SU-DHL-6 (cell line): ENCODE results near the gene BLTP3A.
A peak's percentile ranks its signal among the peaks of the same experiment; 100 is the strongest.

ENCODE experiments used
- H2AFZ ChIP-seq: fragments of 200-600 bp; sonication (generic); 2 replicates; pipeline ENCODE4 v1.6.1; 2014; ENCODE audit warnings: low read depth, mild to moderate bottlenecking, moderate library complexity, mixed read lengths, antibody characterized with exemption, low read length; ENCODE audit not compliant: severe bottlenecking
- H3F3A ChIP-seq: fragments of 200-600 bp; shearing (Covaris generic); 2 replicates; pipeline ENCODE4 v1.6.0; 2016; ENCODE audit warnings: antibody characterized with exemption, mild to moderate bottlenecking; ENCODE audit not compliant: insufficient read depth
- H3K27ac ChIP-seq: fragments of 200-600 bp; sonication (generic); 2 replicates; pipeline ENCODE4 v1.5.1; 2016; ENCODE audit warnings: low read depth, mild to moderate bottlenecking, low read length, moderate library complexity, mixed read lengths
- H3K27me3 ChIP-seq: fragments of 200-600 bp; sonication (generic), shearing (Covaris generic); 2 replicates; pipeline ENCODE4 v1.6.0; 2014; ENCODE audit warnings: mild to moderate bottlenecking, low read length
- H3K36me3 ChIP-seq: fragments of 200-600 bp; sonication (generic); 2 replicates; pipeline ENCODE4 v1.6.1; 2014; ENCODE audit warnings: mild to moderate bottlenecking, low read length, mixed read lengths
- H3K4me2 ChIP-seq: fragments of 300-600, 200-600 bp; shearing (Covaris generic), sonication (generic); 2 replicates; pipeline ENCODE4 v1.6.0; 2014; ENCODE audit warnings: low read length, low read depth, mild to moderate bottlenecking; ENCODE audit not compliant: poor library complexity, severe bottlenecking
- H3K4me3 ChIP-seq: fragments of 200-600 bp; sonication (generic); 2 replicates; pipeline ENCODE4 v1.5.1; 2014; ENCODE audit warnings: antibody characterized with exemption, low read length, mild to moderate bottlenecking, mixed read lengths; ENCODE audit not compliant: insufficient read depth, poor library complexity, severe bottlenecking
- H3K79me2 ChIP-seq: fragments of 200-600 bp; sonication (generic); 2 replicates; pipeline ENCODE4 v1.6.1; 2014; ENCODE audit warnings: mild to moderate bottlenecking, low read length, moderate library complexity; ENCODE audit not compliant: insufficient read depth
- H3K9ac ChIP-seq: fragments of 200-600 bp; sonication (generic); 2 replicates; pipeline ENCODE4 v1.7.0; 2014; ENCODE audit warnings: mild to moderate bottlenecking, low read length
- H3K9me2 ChIP-seq: fragments of 200-600 bp; sonication (generic); replicated peaks from 2 replicates; pipeline ENCODE4 v1.6.1; 2014; ENCODE audit warnings: low read length; ENCODE audit not compliant: insufficient read depth
- H3K9me3 ChIP-seq: fragments of 200-600 bp; sonication (generic); 2 replicates; pipeline ENCODE4 v1.6.1; 2014; ENCODE audit warnings: low read length, mixed read lengths; ENCODE audit not compliant: insufficient read depth
- H4K20me1 ChIP-seq: fragments of 200-600 bp; sonication (generic); 2 replicates; pipeline ENCODE4 v1.6.1; 2014; ENCODE audit warnings: low read depth, mild to moderate bottlenecking, antibody characterized with exemption, low read length, moderate library complexity, mixed read lengths
- EZH2phosphoT487 ChIP-seq: fragments of 200-600 bp; sonication (generic), shearing (Covaris generic); conservative IDR thresholded peaks from 2 replicates; pipeline ENCODE4 v1.6.1; 2018; ENCODE audit warnings: mild to moderate bottlenecking, antibody characterized with exemption, low read length, moderate library complexity, mixed read lengths
- TF ChIP-seq, protein P1 (sequence below): fragments of 200-600 bp; sonication (generic); IDR thresholded peaks from one replicate; pipeline ENCODE4 v1.5.1; 2017; ENCODE audit warnings: antibody characterized with exemption, mild to moderate bottlenecking, low read length, moderate library complexity; ENCODE audit not compliant: insufficient read depth, poor library complexity, severe bottlenecking

BLTP3A gene, protein sequence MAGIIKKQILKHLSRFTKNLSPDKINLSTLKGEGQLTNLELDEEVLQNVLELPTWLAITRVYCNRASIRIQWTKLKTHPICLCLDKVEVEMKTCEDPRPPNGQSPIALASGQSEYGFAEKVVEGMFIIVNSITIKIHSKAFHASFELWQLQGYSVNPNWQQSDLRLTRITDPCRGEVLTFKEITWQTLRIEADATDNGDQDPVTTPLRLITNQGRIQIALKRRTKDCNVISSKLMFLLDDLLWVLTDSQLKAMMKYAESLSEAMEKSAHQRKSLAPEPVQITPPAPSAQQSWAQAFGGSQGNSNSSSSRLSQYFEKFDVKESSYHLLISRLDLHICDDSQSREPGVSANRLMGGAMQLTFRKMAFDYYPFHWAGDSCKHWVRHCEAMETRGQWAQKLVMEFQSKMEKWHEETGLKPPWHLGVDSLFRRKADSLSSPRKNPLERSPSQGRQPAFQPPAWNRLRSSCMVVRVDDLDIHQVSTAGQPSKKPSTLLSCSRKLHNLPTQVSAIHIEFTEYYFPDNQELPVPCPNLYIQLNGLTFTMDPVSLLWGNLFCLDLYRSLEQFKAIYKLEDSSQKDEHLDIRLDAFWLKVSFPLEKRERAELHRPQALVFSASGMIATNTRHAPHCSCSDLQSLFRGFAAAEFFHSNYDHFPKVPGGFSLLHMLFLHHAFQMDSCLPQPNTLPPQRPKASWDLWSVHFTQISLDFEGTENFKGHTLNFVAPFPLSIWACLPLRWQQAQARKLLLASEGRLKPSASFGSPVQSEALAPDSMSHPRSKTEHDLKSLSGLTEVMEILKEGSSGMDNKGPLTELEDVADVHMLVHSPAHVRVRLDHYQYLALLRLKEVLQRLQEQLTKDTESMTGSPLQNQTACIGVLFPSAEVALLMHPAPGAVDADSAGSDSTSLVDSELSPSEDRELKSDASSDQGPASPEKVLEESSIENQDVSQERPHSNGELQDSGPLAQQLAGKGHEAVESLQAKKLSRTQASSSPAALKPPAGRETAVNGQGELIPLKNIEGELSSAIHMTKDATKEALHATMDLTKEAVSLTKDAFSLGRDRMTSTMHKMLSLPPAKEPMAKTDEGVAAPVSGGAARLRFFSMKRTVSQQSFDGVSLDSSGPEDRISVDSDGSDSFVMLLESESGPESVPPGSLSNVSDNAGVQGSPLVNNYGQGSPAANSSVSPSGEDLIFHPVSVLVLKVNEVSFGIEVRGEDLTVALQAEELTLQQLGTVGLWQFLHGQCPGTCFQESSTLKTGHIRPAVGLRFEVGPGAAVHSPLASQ (N-terminal part only)

DNA sequence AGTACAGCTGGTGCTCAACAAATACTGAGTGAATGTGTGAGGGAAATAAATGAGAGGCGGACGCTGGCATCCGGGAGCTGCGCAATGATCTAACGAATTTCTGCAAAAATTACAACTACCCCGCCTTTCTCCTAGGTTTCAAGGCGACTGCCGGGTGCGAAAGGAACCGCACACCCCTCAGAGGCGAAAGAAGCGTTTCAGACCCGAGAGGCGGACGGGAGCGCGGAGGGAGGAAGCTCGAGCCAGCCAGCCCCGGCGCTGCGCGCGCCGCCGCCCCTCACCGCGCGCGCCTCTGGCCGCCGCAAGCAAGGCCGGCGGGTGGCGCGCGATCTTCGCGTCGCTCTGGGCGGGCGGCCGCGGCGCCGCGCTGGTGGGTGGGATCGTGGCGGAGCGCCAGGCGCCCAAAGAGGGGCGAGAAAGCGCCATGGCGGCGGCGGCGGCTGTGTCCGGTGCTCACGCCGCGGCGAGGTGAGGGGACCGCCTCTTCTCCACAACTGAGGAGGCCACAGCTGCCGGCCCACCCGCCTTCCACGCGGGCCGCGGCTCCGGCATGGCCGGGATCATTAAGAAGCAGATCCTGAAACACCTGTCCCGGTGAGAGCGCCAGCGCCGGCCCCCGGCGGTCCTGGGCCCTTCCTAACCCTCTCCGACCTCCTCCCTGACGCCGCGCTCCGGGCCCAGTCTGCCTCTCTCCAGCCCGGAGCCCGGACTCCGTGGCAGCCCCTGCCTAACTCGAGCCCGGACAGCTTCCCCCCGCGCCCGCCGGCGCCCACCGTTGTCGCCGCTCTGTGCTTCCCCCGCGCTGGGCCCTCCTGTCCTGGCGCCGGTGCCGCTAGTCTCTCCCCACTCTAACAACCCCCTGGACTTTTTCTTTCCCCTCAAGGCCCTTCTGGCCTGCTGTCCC is at the start of gene BLTP3A:
TSS of gene BLTP3A (plus strand) at position 383 of the 904 bp plus-strand sequence. CDS start at position 551, 168 bp downstream.
- H4K20me1 ChIP-seq: no peaks in the 10 kb centered on the region
- no peaks in the 10 kb centered on the region for H3K9me3 ChIP-seq
- H3K4me2 ChIP-seq: peak within 1 kb of the TSS; percentile 92
- peak within 1 kb of the TSS; percentile 93 for H3K9ac ChIP-seq
- H3F3A ChIP-seq: peaks cover 22% of the 10 kb centered on the region
- H3K36me3 ChIP-seq: no peaks in the 10 kb centered on the region
- no peaks in the 10 kb centered on the region for H3K9me2 ChIP-seq
- peak within 1 kb of the TSS; percentile 95 for H2AFZ ChIP-seq
- H3K4me3 ChIP-seq: peak within 1 kb of the TSS; percentile 98
- peaks cover 47% of the 10 kb centered on the region for H3K79me2 ChIP-seq
- no peak for TF ChIP-seq EZH2phosphoT487
- TF ChIP-seq, protein P1, sequence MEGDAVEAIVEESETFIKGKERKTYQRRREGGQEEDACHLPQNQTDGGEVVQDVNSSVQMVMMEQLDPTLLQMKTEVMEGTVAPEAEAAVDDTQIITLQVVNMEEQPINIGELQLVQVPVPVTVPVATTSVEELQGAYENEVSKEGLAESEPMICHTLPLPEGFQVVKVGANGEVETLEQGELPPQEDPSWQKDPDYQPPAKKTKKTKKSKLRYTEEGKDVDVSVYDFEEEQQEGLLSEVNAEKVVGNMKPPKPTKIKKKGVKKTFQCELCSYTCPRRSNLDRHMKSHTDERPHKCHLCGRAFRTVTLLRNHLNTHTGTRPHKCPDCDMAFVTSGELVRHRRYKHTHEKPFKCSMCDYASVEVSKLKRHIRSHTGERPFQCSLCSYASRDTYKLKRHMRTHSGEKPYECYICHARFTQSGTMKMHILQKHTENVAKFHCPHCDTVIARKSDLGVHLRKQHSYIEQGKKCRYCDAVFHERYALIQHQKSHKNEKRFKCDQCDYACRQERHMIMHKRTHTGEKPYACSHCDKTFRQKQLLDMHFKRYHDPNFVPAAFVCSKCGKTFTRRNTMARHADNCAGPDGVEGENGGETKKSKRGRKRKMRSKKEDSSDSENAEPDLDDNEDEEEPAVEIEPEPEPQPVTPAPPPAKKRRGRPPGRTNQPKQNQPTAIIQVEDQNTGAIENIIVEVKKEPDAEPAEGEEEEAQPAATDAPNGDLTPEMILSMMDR: no peak
- no peaks in the 10 kb centered on the region for H3K27me3 ChIP-seq
- peak within 1 kb of the TSS; percentile 73 for H3K27ac ChIP-seq

DNA sequence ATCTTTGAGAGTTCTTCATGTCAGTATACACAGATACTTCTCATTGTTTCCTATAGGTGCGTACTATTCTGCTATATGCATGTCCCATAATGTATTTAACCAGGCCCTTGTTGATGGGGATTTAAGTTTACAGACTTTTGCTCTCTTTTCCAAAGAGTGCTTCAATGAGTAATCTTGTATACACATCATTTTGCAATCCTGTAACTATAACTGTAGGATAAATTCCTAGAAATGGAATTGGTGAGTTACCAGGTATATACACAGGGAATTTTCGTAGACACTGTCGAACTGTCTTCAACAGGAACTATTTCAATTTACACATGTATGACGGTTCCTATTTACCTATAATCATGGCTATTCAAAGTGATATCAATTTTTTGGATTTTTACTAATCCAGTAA is 49.8 kb upstream of the BLTP3A start:
- Histone ChIP-seq H3K4me2 (no peak overlapping the region), H3K9me2 (no peaks in the 10 kb centered on the region), H4K20me1 (no peaks in the 10 kb centered on the region), H3F3A (no peaks in the 10 kb centered on the region), H3K79me2 (no peaks in the 10 kb centered on the region), H3K27ac (no peak overlapping the region), H2AFZ (no peak overlapping the region), H3K4me3 (no peak overlapping the region), H3K9me3 (no peaks in the 10 kb centered on the region), H3K36me3 (no peaks in the 10 kb centered on the region), H3K9ac (no peak overlapping the region), H3K27me3 (no peaks in the 10 kb centered on the region)
- TF ChIP-seq EZH2phosphoT487: no peak
- TF ChIP-seq, protein P1: no peak
